ENCODE measurements around the gene ERG. TPM values are rescaled to one million over a fixed set of nuclear protein-coding genes. Genes with fewer than 3 reads are reported as not detected.

Gene ERG
- total RNA-seq, result 1 to 10 TPM; 2.5 to 6.7 TPM

- no peak for DNase-seq
- intact Hi-C loops (cut with DNase I), result no loop called here
- H3K9me3 ChIP-seq, result no peaks in the 10 kb centered on the region
- no peaks in the 10 kb centered on the region for H3K27me3 ChIP-seq
- peak within 1 kb of the TSS; percentile 3 for H3K27ac ChIP-seq
- no peak within 1 kb of the TSS for H3K9ac ChIP-seq (ENCODE audit: low read depth in 2 of 2, low read length in 2 of 2)
- H3K36me3 ChIP-seq, result no peaks in the 10 kb centered on the region
- no peak for TF ChIP-seq CTCF (IDR thresholded peaks at IDR 0.05)
- no peak within 1 kb of the TSS for H3K4me3 ChIP-seq
- H3K4me1 ChIP-seq, result no peaks in the 10 kb centered on the region
Observed at GRCh38 chr21:38498057-38498833, at the start of gene ERG. Gene ERG (minus strand): TSS chr21:38498477. CDS start chr21:38498380, 97 bp downstream.

GRCh38 chr21:38544661-38545060, 46.4 kb upstream of the ERG start:
- TF ChIP-seq CTCF (IDR thresholded peaks at IDR 0.05), result no peak
- Histone ChIP-seq H3K9me3 (no peaks in the 10 kb centered on the region), H3K4me1 (no peaks in the 10 kb centered on the region), H3K27ac (no peak overlapping the region), H3K4me3 (no peak overlapping the region), H3K9ac (ENCODE audit: low read depth in 2 of 2, low read length in 2 of 2) (no peak overlapping the region), H3K36me3 (no peaks in the 10 kb centered on the region), H3K27me3 (no peaks in the 10 kb centered on the region)
- intact Hi-C loops (cut with DNase I), result no loop called here
- no peak for DNase-seq

- no peak for TF ChIP-seq CTCF (IDR thresholded peaks at IDR 0.05)
- Histone ChIP-seq H3K4me3 (no peak overlapping the region), H3K27me3 (no peaks in the 10 kb centered on the region), H3K36me3 (no peaks in the 10 kb centered on the region), H3K4me1 (peaks cover 5% of the 10 kb centered on the region), H3K27ac (no peak overlapping the region), H3K9me3 (no peaks in the 10 kb centered on the region), H3K9ac (ENCODE audit: low read depth in 2 of 2, low read length in 2 of 2) (no peak overlapping the region)
- intact Hi-C loops (cut with DNase I), result no loop called here
- no peak for DNase-seq
Observed at GRCh38 chr21:38542263-38542662, 44.0 kb upstream of the ERG start.

- Histone ChIP-seq H3K4me1 (peaks cover 5% of the 10 kb centered on the region), H3K27ac (no peak overlapping the region), H3K4me3 (no peak overlapping the region), H3K36me3 (no peaks in the 10 kb centered on the region), H3K9me3 (no peaks in the 10 kb centered on the region), H3K27me3 (no peaks in the 10 kb centered on the region), H3K9ac (ENCODE audit: low read depth in 2 of 2, low read length in 2 of 2) (no peak overlapping the region)
- DNase-seq, result peak; percentile 47
- intact Hi-C loops (cut with DNase I), result no loop called here
- TF ChIP-seq CTCF (IDR thresholded peaks at IDR 0.05), result no peak
Observed at GRCh38 chr21:38538353-38538752, 40.1 kb upstream of the ERG start.

- DNase-seq, result no peak
- no peaks in the 10 kb centered on the region for H3K9me3 ChIP-seq
- no peak for TF ChIP-seq CTCF (IDR thresholded peaks at IDR 0.05)
- no peaks in the 10 kb centered on the region for H3K36me3 ChIP-seq
- H3K4me3 ChIP-seq, result no peak overlapping the region
- intact Hi-C loops (cut with DNase I), result no loop called here
- no peaks in the 10 kb centered on the region for H3K27me3 ChIP-seq
- no peak overlapping the region for H3K9ac ChIP-seq (ENCODE audit: low read depth in 2 of 2, low read length in 2 of 2)
- no peak overlapping the region for H3K27ac ChIP-seq
- peaks cover 5% of the 10 kb centered on the region for H3K4me1 ChIP-seq
Observed at GRCh38 chr21:38534591-38534990, 36.3 kb upstream of the ERG start.

All from colonic mucosa (tissue), 4 donors.